ENCODE results near the gene MDFI.

DNA sequence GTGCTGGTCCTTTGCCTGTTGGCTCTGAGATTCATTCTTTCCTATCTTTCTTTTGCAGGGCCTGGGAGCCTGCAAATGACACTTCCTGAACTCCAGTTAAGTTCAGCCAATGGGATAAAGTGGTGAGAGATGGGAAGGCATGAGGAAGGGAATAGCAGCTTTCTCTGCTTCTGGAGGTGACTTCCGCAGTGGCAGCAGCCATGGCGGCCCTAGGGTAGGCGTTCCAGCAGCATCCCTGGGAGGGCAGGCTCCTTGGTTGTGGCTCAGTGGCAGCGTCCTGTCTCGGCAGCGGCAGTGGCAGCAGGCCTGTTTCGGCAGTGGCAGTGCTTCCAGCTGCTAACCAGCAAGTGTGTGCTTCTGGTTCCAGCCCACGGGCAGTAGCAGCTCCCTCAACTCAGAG is 7.3 kb upstream of the MDFI start:
- TF ChIP-seq POLR2A (IDR thresholded peaks at IDR 0.05; ENCODE audit: low read length) (no peak), GATA1 (IDR thresholded peaks at IDR 0.05; ENCODE audit: low read depth, low read length) (no peak)
